OCI-LY3 (cell line): ENCODE measurements around the gene ALKBH3.

Experiments used
- H2AFZ ChIP-seq: fragments of 200-600, 300-600 bp; shearing (Covaris generic); 2 replicates; pipeline ENCODE4 v1.6.0; 2014; ENCODE audit warnings: antibody characterized with exemption, low read depth, low read length
- H3K27ac ChIP-seq: fragments of 200-600, 300-600 bp; sonication (generic); 2 replicates; pipeline ENCODE4 v1.5.1; 2014; ENCODE audit warnings: mild to moderate bottlenecking, low read length, moderate library complexity, mixed read lengths
- H3K27me3 ChIP-seq: fragments of 200-600, 300-600 bp; sonication (generic); 2 replicates; pipeline ENCODE4 v1.6.1; 2014; ENCODE audit warnings: low read depth, low read length, mixed read lengths
- H3K36me3 ChIP-seq: fragments of 200-600, 300-600 bp; sonication (generic); replicated peaks from 2 replicates; pipeline ENCODE3; 2014; ENCODE audit warnings: low read depth, low read length, mixed read lengths
- H3K4me1 ChIP-seq: fragments of 300-600, 200-600 bp; sonication (generic); 2 replicates; pipeline ENCODE4 v1.6.1; 2014; ENCODE audit warnings: low read length, mixed read lengths
- H3K4me2 ChIP-seq: fragments of 200-600, 300-600 bp; sonication (generic); 2 replicates; pipeline ENCODE4 v1.6.1; 2014; ENCODE audit warnings: low read length, mixed read lengths
- H3K4me3 ChIP-seq: fragments of 300-600, 200-600 bp; sonication (generic); 2 replicates; pipeline ENCODE4 v1.5.1; 2014; ENCODE audit warnings: antibody characterized with exemption, mild to moderate bottlenecking, low read length, moderate library complexity
- H3K79me2 ChIP-seq: fragments of 300-600, 200-600 bp; shearing (Covaris generic); 2 replicates; pipeline ENCODE4 v1.6.1; 2014; ENCODE audit warnings: mild to moderate bottlenecking, low read length, mixed read lengths
- H3K9ac ChIP-seq: fragments of 300-600, 200-600 bp; shearing (Covaris generic); 2 replicates; pipeline ENCODE4 v1.6.0; 2014; ENCODE audit warnings: mild to moderate bottlenecking, low read length, moderate library complexity
- H3K9me3 ChIP-seq: fragments of 200-600, 300-600 bp; shearing (Covaris generic); 2 replicates; pipeline ENCODE4 v1.6.1; 2014; ENCODE audit warnings: low read length, mixed read lengths; ENCODE audit not compliant: insufficient read depth
- H4K20me1 ChIP-seq: fragments of 200-600, 300-600 bp; sonication (generic); 2 replicates; pipeline ENCODE4 v1.6.1; 2016; ENCODE audit warnings: low read length, mixed read lengths; ENCODE audit not compliant: insufficient read depth
- CTCF ChIP-seq: fragments of 200-600, 300-600 bp; sonication (generic); IDR thresholded peaks from 2 replicates; pipeline ENCODE4 v1.5.1; 2014; ENCODE audit warnings: antibody characterized with exemption, low read length, low read depth
- EZH2phosphoT487 ChIP-seq: fragments of 200-600 bp; shearing (Covaris generic); IDR thresholded peaks from 2 replicates; pipeline ENCODE4 v1.6.1; 2018; ENCODE audit warnings: antibody characterized with exemption, mixed run types, low read depth

Gene ALKBH3

DNA sequence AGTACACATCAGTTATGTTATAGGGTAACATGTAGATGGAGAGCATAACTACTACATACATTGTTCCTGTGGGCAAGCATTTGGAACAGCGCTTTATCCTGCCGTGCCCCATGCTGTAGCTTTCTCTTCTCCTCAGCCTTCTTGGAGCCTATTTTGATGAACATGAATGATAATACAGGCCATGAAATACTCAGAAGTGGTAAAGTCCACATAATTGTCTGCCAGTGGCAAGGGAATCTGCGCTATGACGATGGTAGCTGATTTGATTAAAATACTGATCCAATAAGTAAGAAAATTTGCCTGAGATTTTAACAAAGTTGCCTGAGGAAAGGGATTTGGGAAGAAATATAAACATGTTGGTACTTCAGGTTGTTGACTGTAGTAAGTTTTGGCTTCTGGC is 23.3 kb downstream of the ALKBH3 start:
- no peaks in the 10 kb centered on the region for H3K27me3 ChIP-seq
- H2AFZ ChIP-seq, result no peak overlapping the region
- H3K4me2 ChIP-seq, result no peak overlapping the region
- H4K20me1 ChIP-seq, result no peaks in the 10 kb centered on the region
- H3K79me2 ChIP-seq, result no peaks in the 10 kb centered on the region
- H3K4me1 ChIP-seq, result peaks cover 4% of the 10 kb centered on the region; the same call in 1 of the 2 replicates
- H3K36me3 ChIP-seq, result peaks cover 47% of the 10 kb centered on the region
- TF ChIP-seq EZH2phosphoT487 (no peak), CTCF (no peak)
- H3K4me3 ChIP-seq, result no peak overlapping the region
- H3K9ac ChIP-seq, result no peak overlapping the region
- H3K27ac ChIP-seq, result no peak overlapping the region
- H3K9me3 ChIP-seq, result no peaks in the 10 kb centered on the region

DNA sequence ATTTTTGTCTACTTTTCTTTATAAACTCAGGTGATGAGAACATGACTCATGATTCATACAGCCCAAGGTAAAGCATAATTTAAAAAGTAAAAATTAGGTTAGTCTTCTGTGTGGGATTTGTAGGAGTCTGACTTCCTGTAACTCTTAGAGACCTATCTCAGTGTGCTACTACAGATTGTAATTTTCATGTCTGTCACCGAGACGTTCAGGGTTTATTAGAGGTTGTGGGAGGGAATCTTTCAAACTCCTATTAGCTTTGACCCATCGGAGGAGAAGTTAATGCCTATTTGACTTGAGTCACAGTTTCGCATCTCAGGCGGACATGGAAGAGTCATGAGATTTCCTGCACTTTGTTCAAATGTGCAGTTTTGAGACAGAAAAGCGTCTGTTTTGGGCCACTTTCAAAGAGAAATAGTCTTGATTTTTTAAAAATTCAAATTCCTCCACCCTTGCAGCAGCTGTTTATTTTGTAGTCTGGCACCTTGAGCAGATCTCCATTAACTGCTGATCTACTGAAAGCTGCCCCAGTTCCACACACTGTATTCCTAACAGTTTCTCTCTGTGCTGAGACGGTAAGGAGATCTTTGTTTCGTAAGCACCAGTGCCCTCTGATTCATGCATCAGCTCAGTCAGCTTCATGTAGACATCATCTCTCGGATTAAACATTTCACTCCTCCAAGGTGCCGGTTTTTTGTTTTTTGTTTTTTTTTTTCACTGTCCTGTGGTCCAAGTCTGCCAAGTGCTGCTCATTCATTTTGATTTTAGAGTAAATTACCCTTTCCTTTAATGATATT is 24.3 kb downstream of the ALKBH3 start:
- H3K27ac ChIP-seq, result no peak overlapping the region
- H3K4me3 ChIP-seq, result no peak overlapping the region
- H3K36me3 ChIP-seq, result peaks cover 49% of the 10 kb centered on the region
- H3K9me3 ChIP-seq, result no peaks in the 10 kb centered on the region
- H3K79me2 ChIP-seq, result no peaks in the 10 kb centered on the region
- no peaks in the 10 kb centered on the region for H3K27me3 ChIP-seq
- no peak overlapping the region for H3K9ac ChIP-seq
- H4K20me1 ChIP-seq, result no peaks in the 10 kb centered on the region
- no peak overlapping the region for H3K4me2 ChIP-seq
- TF ChIP-seq EZH2phosphoT487, result no peak
- no peak for TF ChIP-seq CTCF
- peaks cover 4% of the 10 kb centered on the region; the same call in 1 of the 2 replicates for H3K4me1 ChIP-seq
- H2AFZ ChIP-seq, result no peak overlapping the region

- no peaks in the 10 kb centered on the region for H3K79me2 ChIP-seq
- H3K4me3 ChIP-seq, result no peak overlapping the region
- H3K27me3 ChIP-seq, result no peaks in the 10 kb centered on the region
- peaks cover 4% of the 10 kb centered on the region; the same call in 1 of the 2 replicates for H3K4me1 ChIP-seq
- no peak overlapping the region for H3K9ac ChIP-seq
- peaks cover 56% of the 10 kb centered on the region for H3K36me3 ChIP-seq
- H3K4me2 ChIP-seq, result no peak overlapping the region
- no peaks in the 10 kb centered on the region for H4K20me1 ChIP-seq
- H3K27ac ChIP-seq, result no peak overlapping the region
- H2AFZ ChIP-seq, result no peak overlapping the region
- no peaks in the 10 kb centered on the region for H3K9me3 ChIP-seq
- TF ChIP-seq EZH2phosphoT487 (no peak), CTCF (no peak)
Observed at GRCh38 chr11:43905813-43906241, 25.2 kb downstream of the ALKBH3 start.

DNA sequence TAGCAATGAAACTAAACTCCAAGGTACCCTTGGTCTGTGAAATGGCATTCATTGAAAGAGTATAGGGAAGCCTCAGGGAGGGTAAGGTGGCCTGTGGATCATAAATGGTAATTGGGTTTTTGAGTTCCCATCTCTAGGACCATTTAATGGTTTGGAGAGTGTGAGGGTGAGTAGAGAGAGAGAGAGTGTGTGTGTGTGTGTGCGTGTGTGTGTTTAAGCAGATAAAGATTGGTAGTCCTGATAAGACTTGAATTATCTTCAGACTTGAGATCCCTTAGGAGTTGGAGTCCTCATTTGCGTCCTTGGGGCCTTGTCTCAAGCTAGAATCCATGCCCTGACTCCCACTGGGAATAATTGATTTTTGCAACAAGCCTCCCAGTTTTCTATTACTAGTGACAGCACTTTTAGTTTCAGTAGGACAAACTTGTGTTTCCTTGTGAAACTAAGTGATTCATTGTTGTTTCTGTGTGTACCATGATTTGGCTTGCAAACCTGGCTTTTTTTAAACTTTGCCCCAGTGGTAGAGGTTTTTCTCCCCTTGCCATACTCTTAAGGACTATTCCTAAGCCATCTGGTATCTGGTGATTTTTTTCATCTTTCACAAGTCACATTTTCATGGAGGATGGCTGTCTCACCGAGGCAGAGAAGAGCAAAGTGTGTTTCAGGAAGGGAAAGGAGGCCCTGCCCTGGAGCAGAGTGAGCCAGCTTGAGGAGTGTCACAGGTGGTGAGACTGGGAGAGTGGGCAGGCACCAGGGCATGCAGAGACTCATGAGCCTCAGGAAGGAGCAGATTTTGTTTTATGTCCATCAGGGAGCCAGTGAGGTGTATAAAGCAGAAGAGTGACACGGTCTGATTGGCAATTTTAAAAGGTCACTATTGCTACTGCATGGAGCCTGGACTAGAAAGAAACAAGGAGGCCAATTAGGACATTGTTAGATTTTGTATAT is 26.7 kb downstream of the ALKBH3 start:
- peaks cover 4% of the 10 kb centered on the region; the same call in 1 of the 2 replicates for H3K4me1 ChIP-seq
- H3K9ac ChIP-seq, result no peak overlapping the region
- no peaks in the 10 kb centered on the region for H3K9me3 ChIP-seq
- no peak overlapping the region for H3K27ac ChIP-seq
- H3K4me3 ChIP-seq, result no peak overlapping the region
- no peak overlapping the region for H2AFZ ChIP-seq
- H3K27me3 ChIP-seq, result no peaks in the 10 kb centered on the region
- peaks cover 57% of the 10 kb centered on the region for H3K36me3 ChIP-seq
- TF ChIP-seq CTCF (no peak), EZH2phosphoT487 (no peak)
- no peaks in the 10 kb centered on the region for H3K79me2 ChIP-seq
- no peak overlapping the region for H3K4me2 ChIP-seq
- H4K20me1 ChIP-seq, result no peaks in the 10 kb centered on the region
